ENCODE data around the gene PKP3.
A peak's percentile ranks its signal among the peaks of the same experiment; 100 is the strongest.

Gene PKP3

GRCh38 chr11:442611-443081, 48.6 kb downstream of the PKP3 start:
- TF ChIP-seq, protein P1, sequence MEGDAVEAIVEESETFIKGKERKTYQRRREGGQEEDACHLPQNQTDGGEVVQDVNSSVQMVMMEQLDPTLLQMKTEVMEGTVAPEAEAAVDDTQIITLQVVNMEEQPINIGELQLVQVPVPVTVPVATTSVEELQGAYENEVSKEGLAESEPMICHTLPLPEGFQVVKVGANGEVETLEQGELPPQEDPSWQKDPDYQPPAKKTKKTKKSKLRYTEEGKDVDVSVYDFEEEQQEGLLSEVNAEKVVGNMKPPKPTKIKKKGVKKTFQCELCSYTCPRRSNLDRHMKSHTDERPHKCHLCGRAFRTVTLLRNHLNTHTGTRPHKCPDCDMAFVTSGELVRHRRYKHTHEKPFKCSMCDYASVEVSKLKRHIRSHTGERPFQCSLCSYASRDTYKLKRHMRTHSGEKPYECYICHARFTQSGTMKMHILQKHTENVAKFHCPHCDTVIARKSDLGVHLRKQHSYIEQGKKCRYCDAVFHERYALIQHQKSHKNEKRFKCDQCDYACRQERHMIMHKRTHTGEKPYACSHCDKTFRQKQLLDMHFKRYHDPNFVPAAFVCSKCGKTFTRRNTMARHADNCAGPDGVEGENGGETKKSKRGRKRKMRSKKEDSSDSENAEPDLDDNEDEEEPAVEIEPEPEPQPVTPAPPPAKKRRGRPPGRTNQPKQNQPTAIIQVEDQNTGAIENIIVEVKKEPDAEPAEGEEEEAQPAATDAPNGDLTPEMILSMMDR (IDR thresholded peaks at IDR 0.05; ENCODE audit: control insufficient read depth, insufficient read depth, low read depth, low read length, missing control alignments): no peak
- no peak overlapping the region for H3K4me3 ChIP-seq (ENCODE audit: control insufficient read depth, low read depth, low read length)
- DNase-seq (ENCODE audit: low read depth): no peak

- no peak for DNase-seq (ENCODE audit: low read depth)
- TF ChIP-seq, protein P1 (IDR thresholded peaks at IDR 0.05; ENCODE audit: control insufficient read depth, insufficient read depth, low read depth, low read length, missing control alignments): no peak
- no peak overlapping the region for H3K4me3 ChIP-seq (ENCODE audit: control insufficient read depth, low read depth, low read length)
Measured at GRCh38 chr11:443542-444199, 49.7 kb downstream of the PKP3 start.

- DNase-seq (ENCODE audit: low read depth): no peak
- TF ChIP-seq, protein P1 (IDR thresholded peaks at IDR 0.05; ENCODE audit: control insufficient read depth, insufficient read depth, low read depth, low read length, missing control alignments): no peak
- H3K4me3 ChIP-seq (ENCODE audit: control insufficient read depth, low read depth, low read length): no peak overlapping the region
Measured at GRCh38 chr11:444396-445144, 50.6 kb downstream of the PKP3 start.

DNA sequence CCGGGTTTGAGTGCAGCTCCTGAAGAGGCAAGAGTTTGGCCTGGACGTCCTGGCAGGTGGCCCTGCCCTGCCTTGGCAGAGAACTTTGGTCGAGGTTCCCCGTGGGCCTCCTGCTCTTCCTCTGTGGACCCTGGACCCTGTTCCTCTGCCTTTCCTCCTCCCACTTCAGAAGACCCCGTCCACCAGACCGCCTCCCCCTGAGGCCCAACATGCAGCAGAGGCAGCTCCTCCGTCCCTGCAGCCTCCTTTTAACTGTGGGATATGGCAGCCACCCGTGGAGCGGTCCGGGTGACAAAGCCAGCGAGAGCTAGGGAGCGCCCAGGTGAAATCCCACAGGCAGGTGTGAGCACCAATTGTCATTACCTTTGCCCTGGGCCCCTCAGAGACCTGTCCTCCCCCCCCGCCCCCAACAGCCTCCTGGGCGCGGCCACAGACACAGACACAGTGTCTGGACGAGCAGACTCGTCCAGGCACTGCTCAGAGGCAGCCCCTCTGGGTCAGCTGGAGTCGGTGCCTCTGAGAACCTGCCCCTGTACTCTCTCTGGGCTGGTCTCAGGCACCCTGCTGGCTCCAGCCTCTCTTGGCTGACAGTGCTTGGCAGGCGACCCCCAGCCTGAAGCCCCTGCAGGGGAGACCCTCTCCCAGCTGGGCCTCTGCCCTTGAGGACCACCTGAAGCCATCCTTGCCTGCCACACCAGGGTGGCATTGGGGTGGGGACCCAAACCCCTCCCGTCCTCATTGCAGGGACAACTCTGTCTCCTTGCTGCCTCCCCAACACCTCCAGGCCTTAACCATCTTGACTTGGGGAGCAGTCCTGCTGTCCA, 52.0 kb downstream of the PKP3 start:
- DNase-seq (ENCODE audit: low read depth): no peak
- TF ChIP-seq, protein P1 (IDR thresholded peaks at IDR 0.05; ENCODE audit: control insufficient read depth, insufficient read depth, low read depth, low read length, missing control alignments): no peak
- H3K4me3 ChIP-seq (ENCODE audit: control insufficient read depth, low read depth, low read length): no peak overlapping the region

- DNase-seq (ENCODE audit: low read depth): no peak
- TF ChIP-seq, protein P1 (IDR thresholded peaks at IDR 0.05; ENCODE audit: control insufficient read depth, insufficient read depth, low read depth, low read length, missing control alignments): no peak
- H3K4me3 ChIP-seq (ENCODE audit: control insufficient read depth, low read depth, low read length): no peak overlapping the region
Measured at GRCh38 chr11:446891-447290, 52.9 kb downstream of the PKP3 start.

GRCh38 chr11:447923-448731, 54.1 kb downstream of the PKP3 start:
- TF ChIP-seq, protein P1 (IDR thresholded peaks at IDR 0.05; ENCODE audit: control insufficient read depth, insufficient read depth, low read depth, low read length, missing control alignments): peak; percentile 94
- peak; percentile 34 for DNase-seq (ENCODE audit: low read depth)
- H3K4me3 ChIP-seq (ENCODE audit: control insufficient read depth, low read depth, low read length): peak overlapping the region; percentile 86
